ENCODE results near the gene RGPD6.
"Not testable (repeated sequence)": the region's sequence is repeated elsewhere in the genome, so short reads cannot be mapped to it uniquely, and the experiment has no call there.

Gene RGPD6

GRCh38 chr2:110480084-110480483 lies 96.9 kb downstream of the RGPD6 start:
- not testable (repeated sequence) for ATAC-seq

- ATAC-seq, result not testable (repeated sequence)
Observed at GRCh38 chr2:110477370-110477769, 99.7 kb downstream of the RGPD6 start.

- ATAC-seq, result not testable (repeated sequence)
Observed at GRCh38 chr2:110476952-110477351, 100.1 kb downstream of the RGPD6 start.

- ATAC-seq, result not testable (repeated sequence)
Observed at GRCh38 chr2:110475627-110476359, 101.2 kb downstream of the RGPD6 start.

- ATAC-seq, result peak; percentile 76
Observed at GRCh38 chr2:110474898-110475297, 102.1 kb downstream of the RGPD6 start.

GRCh38 chr2:110473059-110473358 lies 104.0 kb downstream of the RGPD6 start:
- peak; percentile 72 for ATAC-seq

- ATAC-seq, result peak; percentile 63; the same call in 1 of the 3 replicates
Observed at GRCh38 chr2:110472171-110473058, 104.6 kb downstream of the RGPD6 start, which contains the start of gene LIMS4. Gene LIMS4 (minus strand): TSS chr2:110472816. CDS start chr2:110472778, 38 bp downstream.

- ATAC-seq, result not testable (repeated sequence)
Observed at GRCh38 chr2:110468921-110469320, 108.1 kb downstream of the RGPD6 start.

- ATAC-seq, result peak; percentile 97
Observed at GRCh38 chr2:110465312-110465711, 111.7 kb downstream of the RGPD6 start.
